NK-92 treated with Interleukin-12 subunit alpha and Interleukin-12 subunit beta, amount 100 ng/mL, for 24 hours (cell line): Measurements from ENCODE around the gene PARD3.

ENCODE experiments used
- DNase-seq: peaks from one replicate; lab custom pipeline; 2025; lab: John Stamatoyannopoulos, UW

Gene PARD3

GRCh38 chr10:34125702-34126101 lies 689.4 kb downstream of the PARD3 start:
- no peak for DNase-seq

- DNase-seq, result no peak
These were observed 690.5 kb downstream of the PARD3 start for GRCh38 chr10:34124522-34125035.

GRCh38 chr10:34121781-34122622 lies 693.1 kb downstream of the PARD3 start:
- no peak for DNase-seq

- no peak for DNase-seq
These were observed 693.9 kb downstream of the PARD3 start for GRCh38 chr10:34121125-34121753.

- DNase-seq, result no peak
These were observed 695.6 kb downstream of the PARD3 start for GRCh38 chr10:34119456-34119855.

GRCh38 chr10:34116681-34117271 lies 698.3 kb downstream of the PARD3 start:
- no peak for DNase-seq

- DNase-seq, result no peak
These were observed 698.9 kb downstream of the PARD3 start for GRCh38 chr10:34116220-34116641.

GRCh38 chr10:34114914-34115313 lies 700.2 kb downstream of the PARD3 start:
- no peak for DNase-seq

GRCh38 chr10:34113504-34114225 lies 701.4 kb downstream of the PARD3 start:
- no peak for DNase-seq

- DNase-seq, result no peak
These were observed 702.8 kb downstream of the PARD3 start for GRCh38 chr10:34112171-34112782.

GRCh38 chr10:34111179-34111578 lies 703.9 kb downstream of the PARD3 start:
- no peak for DNase-seq

GRCh38 chr10:34109952-34110702 lies 705.0 kb downstream of the PARD3 start:
- DNase-seq, result no peak

GRCh38 chr10:34109495-34109894 lies 705.6 kb downstream of the PARD3 start:
- no peak for DNase-seq

GRCh38 chr10:34107626-34108516 lies 707.2 kb downstream of the PARD3 start:
- no peak for DNase-seq

- DNase-seq, result no peak
These were observed 708.7 kb downstream of the PARD3 start for GRCh38 chr10:34106356-34106885.

GRCh38 chr10:34104829-34105572 lies 710.1 kb downstream of the PARD3 start:
- no peak for DNase-seq

GRCh38 chr10:34102893-34103506 lies 712.1 kb downstream of the PARD3 start:
- DNase-seq, result no peak

- no peak for DNase-seq
These were observed 712.8 kb downstream of the PARD3 start for GRCh38 chr10:34102237-34102673.
